Anterior cingulate cortex (tissue), 58 donors: ENCODE results near the gene PRCD.
"Not testable (repeated sequence)": the region's sequence is repeated elsewhere in the genome, so short reads cannot be mapped to it uniquely, and the experiment has no call there.

Experiments used
- DNase-seq, 58 donors: peaks; one replicate each; lab custom pipeline; 2025; lab: John Stamatoyannopoulos, UW

PRCD gene

GRCh38 chr17:76549539-76549938 lies 9.7 kb downstream of the PRCD start:
- DNase-seq, result no peak

- DNase-seq, result peak in 1 of 58 donors; percentile 35
These were observed 11.1 kb downstream of the PRCD start for GRCh38 chr17:76550712-76551615.

DNA sequence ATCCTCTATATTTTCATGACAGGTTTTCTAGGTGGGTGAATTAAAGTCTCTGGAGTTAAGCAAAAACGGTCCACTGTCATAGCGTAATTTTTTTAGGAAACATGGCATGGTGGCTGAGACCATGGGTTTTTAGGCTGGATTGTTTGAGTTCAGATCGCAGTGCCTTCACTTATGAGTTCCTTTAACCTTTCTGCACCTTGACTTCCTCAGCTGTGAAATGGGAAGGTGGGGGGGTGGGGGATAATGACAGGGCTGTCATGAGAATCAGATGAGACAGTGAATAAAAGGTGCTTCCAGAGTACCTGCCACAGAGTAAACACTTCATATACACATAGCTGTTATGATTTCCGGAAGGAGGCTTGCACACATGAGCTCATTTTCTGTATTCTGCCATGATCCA lies 11.8 kb downstream of the PRCD start:
- no peak for DNase-seq

DNA sequence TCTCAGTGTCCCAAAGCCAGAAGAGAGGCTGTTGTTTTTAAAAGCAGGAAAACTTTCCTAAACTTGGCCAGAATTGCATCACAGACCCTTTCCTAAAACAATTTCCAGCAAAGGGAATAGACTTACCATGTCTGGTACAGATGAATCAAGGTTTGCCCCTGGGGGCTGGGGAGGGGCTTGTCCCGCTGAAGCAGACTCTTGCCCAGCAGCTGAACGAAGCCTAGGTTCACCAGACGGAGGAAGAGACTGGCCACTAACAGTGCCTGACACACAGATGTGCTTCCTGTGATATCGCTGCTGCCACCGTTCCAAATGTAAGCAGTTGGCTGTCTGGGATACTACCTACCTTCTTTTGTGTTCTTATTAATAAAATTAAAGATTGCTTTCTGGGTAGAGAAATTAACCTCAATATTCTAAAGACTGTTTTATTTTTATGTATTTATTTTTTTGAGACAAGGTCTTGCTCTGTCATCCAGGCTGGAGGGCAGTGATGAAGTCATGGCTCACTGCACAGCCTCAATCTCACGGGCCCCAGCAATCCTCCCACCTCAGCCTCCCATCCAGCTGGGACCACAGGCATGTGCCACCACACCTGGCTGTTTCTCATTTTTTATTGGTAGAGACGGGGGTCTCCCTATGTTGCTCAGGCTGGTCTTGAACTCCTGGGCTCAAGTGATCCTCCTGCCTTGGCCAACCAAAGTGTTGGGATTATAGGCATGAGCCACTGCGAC lies 13.5 kb downstream of the PRCD start:
- no peak for DNase-seq

DNA sequence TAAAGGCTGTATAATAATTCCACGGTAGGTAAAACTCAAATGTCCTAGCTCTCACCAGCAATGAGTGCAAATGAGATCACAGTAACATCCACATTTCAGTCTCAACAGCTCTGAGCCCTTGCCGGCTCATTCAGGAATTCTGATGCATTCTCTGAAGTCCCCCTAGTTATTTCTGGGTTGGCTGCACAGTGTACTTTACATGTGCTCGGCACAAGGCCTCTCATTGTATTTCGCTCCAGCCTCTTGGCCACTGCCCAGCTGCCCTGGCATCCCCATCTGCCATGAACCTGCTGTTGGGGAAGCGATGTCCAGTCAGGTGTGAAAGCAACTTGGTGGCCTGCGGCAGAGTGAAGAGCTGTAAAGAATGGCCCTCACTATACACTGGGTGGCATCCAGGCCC lies 14.3 kb downstream of the PRCD start:
- DNase-seq, result peak in 46 of 58 donors; percentile 16 to 85 (median 60)

DNA sequence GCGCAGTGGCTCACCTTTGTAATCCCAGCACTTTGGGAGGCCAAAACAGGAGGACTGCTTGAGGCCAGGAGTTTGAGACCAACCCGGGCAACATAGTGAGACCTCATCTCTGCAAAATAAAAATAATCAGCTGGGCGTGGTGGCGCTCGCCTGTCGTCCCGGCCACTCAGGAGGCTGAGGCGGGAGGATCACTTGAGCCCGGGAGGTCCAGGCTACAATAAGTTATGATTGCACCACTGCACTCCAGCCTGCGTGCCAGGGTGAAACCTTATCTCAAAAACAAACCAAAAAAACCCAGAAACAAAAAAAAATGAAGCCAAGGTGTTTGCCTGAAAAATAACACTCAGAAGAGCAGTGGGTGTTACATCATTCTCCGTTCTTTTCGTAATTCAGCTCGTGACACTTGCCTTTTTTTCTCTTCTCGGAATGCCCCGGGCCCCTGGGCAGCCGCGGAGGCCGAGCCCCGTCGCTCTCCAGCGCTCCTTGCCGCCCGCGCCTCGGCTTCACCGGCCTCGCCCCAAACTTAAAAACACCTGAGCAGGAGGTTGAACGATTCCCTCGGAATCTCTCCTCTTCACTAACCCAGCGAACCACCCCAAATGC lies 17.0 kb downstream of the PRCD start:
- no peak for DNase-seq

GRCh38 chr17:76557368-76558197 lies 17.7 kb downstream of the PRCD start:
- peak; percentile 47 to 94 (median 83) for DNase-seq

GRCh38 chr17:76558198-76559095 lies 18.6 kb downstream of the PRCD start:
- peak in 2 of 58 donors; percentile 19 to 38 for DNase-seq

- not testable (repeated sequence) for DNase-seq
These were observed 19.6 kb downstream of the PRCD start for GRCh38 chr17:76559460-76559859.

GRCh38 chr17:76560036-76560876 lies 20.4 kb downstream of the PRCD start:
- DNase-seq, result no peak

- no peak for DNase-seq
These were observed 21.0 kb downstream of the PRCD start for GRCh38 chr17:76560877-76561221.

DNA sequence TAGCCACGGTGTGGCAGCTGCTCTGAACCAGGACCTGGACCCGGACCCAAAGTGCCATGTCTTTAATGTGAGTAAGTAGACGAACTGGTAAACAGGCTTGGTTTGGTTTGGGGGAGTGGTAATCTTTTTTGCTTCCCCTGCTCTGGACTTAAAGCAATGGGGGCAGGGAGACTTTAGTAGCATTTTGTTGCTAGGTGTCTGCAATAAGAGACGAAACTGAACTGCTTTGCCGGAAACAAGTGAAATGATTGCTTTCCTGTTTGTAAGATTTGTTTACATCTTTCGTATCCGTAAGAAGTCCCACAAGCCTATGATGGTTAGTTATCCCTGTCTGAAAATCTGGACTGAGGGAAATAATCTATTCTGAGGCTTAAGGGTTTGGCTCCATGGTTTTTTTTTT lies 21.5 kb downstream of the PRCD start:
- DNase-seq, result no peak

DNA sequence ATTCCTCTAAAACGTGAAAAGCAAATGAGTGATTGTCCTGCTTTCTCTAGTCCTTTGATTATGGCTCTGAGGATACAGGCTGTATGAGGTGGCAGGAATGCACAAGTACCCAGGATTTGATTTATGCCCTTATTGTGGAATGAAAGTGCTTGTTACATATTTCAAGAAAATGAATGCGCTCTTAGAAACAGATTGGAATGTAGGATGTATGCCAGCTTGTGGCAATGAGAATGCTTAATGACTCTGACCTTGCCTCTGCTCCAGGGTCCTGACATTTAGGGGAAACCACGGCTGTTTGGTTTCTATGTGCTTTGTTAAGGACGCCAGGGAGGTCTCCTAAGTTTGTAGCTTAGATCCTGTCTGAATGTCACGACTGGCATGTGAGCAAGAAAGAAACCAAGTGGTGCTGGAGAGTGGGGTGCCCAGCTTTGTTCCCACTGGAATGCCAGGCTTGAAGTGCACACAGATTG lies 22.0 kb downstream of the PRCD start:
- no peak for DNase-seq

DNA sequence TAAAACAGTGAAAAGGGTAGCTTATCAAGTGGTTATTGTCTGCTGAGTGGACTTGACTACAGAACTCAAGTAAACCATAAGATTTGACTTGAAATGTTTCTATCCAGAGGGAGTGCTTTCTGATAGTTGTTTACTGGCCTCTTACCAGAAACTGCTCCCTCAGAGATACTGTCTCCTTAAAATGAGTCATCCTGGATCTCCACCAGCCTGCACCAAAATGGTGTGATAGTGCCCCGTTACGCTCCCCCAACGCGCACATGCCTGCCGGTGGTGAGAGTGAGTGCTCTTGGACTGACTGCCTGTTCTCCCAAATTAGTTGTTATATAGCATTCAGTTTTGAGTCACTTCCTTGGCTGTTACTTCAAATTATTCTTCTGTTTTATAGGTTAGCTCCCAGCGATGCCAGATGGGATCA lies 22.9 kb downstream of the PRCD start:
- peak in 28 of 58 donors; percentile 15 to 71 (median 42) for DNase-seq

- not testable (repeated sequence) for DNase-seq
These were observed 23.5 kb downstream of the PRCD start for GRCh38 chr17:76563359-76563758.

DNA sequence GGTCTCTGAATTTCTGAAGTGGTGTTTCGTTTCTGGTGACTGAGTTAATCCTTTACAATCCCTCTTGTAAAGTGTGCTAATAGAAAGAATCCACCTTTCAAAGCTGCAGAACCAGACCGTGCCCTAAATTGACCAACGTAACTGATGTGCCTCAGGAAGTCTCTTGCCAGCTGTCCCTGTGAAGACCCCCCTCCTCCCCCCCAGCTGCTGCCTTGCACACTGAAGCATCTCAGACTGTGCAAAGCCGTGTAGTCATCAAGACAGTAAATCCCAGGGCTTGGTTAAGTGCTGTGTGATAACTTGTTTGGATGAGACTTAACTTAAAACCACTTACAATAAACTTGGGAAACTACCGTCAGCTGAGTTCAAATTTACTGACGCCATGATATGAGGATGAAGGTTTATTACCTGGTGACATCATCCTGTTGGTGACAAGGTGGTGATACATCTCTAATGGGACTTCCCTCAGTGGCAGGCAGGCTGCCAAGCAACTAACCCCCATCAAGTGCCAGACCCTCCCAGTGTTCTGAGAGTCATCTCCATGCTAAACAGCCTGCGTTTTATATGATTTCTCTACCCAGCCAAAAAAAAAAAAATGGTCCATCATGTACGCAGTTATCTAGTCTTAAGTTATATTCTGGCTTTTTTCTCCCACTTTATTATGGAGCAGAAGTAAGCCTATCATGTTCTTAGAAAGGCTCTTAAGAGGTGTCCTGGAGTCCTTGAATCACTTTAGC lies 25.3 kb downstream of the PRCD start:
- not testable (repeated sequence) for DNase-seq
